ENCODE data around the gene CDH4.

DNA sequence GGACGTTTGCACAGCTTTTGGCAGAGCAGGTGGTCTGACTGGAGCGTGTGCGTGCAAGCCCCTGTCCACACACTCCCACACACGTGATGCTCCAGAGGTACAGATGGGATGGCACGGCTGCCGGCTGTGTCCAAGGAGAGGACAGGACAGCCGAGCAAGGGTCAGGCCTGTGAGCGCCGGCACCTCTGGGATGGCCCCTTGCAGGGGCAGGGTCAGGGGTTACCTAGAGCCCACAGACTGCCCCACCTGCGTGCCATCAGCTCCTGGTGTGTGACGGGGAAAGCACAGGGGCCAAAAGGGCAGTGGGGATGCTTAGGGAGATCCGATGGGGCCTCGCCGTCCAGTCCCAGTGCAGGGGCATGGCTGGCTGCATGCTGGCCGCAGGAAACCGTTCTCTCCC is 623.9 kb downstream of the CDH4 start:
- TF ChIP-seq, protein P1, sequence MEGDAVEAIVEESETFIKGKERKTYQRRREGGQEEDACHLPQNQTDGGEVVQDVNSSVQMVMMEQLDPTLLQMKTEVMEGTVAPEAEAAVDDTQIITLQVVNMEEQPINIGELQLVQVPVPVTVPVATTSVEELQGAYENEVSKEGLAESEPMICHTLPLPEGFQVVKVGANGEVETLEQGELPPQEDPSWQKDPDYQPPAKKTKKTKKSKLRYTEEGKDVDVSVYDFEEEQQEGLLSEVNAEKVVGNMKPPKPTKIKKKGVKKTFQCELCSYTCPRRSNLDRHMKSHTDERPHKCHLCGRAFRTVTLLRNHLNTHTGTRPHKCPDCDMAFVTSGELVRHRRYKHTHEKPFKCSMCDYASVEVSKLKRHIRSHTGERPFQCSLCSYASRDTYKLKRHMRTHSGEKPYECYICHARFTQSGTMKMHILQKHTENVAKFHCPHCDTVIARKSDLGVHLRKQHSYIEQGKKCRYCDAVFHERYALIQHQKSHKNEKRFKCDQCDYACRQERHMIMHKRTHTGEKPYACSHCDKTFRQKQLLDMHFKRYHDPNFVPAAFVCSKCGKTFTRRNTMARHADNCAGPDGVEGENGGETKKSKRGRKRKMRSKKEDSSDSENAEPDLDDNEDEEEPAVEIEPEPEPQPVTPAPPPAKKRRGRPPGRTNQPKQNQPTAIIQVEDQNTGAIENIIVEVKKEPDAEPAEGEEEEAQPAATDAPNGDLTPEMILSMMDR (IDR thresholded peaks at IDR 0.05; ENCODE audit: borderline replicate concordance, extremely low read depth, low read length, poor library complexity, severe bottlenecking): no peak
- TF ChIP-seq EZH2 (IDR thresholded peaks at IDR 0.05; ENCODE audit: borderline replicate concordance, low read depth, low read length, severe bottlenecking): no peak
